ENCODE measurements around the gene WWOX. TPM values are rescaled to one million over a fixed set of nuclear protein-coding genes. Genes with fewer than 3 reads are reported as not detected.

The WWOX gene
- total RNA-seq, 1 donor from 2014 or later, result 16.7 TPM

DNA sequence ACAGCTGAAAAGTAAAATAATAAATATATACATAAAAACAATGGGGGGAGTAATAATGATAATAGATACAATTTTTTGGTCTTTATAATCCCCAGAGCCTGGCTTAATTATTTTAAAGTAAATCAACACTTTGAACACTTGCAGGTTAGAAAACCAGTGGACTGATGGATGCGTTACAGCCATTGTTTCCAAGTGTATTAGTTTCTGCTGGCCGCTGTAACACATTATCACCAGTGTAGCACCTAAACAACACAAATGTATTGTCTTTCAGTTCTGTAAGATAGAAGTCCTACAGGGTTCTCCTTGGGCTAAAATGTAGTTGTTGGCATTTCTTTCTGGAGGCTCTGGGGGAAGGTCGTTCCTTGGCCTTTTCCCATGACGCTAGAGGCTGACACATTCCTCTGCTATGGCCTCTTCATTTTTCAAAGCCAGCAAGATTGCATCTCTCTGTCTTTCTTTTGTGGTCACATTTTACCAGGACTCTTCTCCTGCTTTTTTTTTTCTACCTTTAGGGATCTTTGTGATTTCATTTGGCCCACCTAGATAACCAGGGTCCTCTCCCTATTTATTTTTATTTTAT lies 116.8 kb downstream of the WWOX start:
- H3K9ac ChIP-seq (ENCODE audit: low read depth in 1 of 3, low read length in 3 of 3), result no peak overlapping the region
- no peak overlapping the region for H3K4me3 ChIP-seq (ENCODE audit: low read length in 3 of 3)
- H3K27ac ChIP-seq (ENCODE audit: low read depth, low read length), result no peak overlapping the region
- H3K9me3 ChIP-seq (ENCODE audit: control insufficient read depth in 3 of 3, low read length in 3 of 3), result no peaks in the 10 kb centered on the region
- H3K27me3 ChIP-seq (ENCODE audit: control insufficient read depth in 3 of 3, insufficient read depth in 3 of 3, low read length in 3 of 3), result no peaks in the 10 kb centered on the region
- no peaks in the 10 kb centered on the region for H3K4me1 ChIP-seq (ENCODE audit: control insufficient read depth in 3 of 3, insufficient read depth in 3 of 3, low read length in 3 of 3)
- H3K36me3 ChIP-seq (ENCODE audit: control insufficient read depth in 3 of 3, insufficient read depth in 3 of 3, low read length in 3 of 3), result no peaks in the 10 kb centered on the region

- Histone ChIP-seq H3K27me3 (ENCODE audit: control insufficient read depth in 3 of 3, insufficient read depth in 3 of 3, low read length in 3 of 3) (no peaks in the 10 kb centered on the region), H3K4me1 (ENCODE audit: control insufficient read depth in 3 of 3, insufficient read depth in 3 of 3, low read length in 3 of 3) (peaks cover 0 to 7% (median 0%) of the 10 kb centered on the region in 3 donors), H3K36me3 (ENCODE audit: control insufficient read depth in 3 of 3, insufficient read depth in 3 of 3, low read length in 3 of 3) (no peaks in the 10 kb centered on the region), H3K27ac (ENCODE audit: low read depth, low read length) (no peak overlapping the region), H3K9me3 (ENCODE audit: control insufficient read depth in 3 of 3, low read length in 3 of 3) (no peaks in the 10 kb centered on the region), H3K4me3 (ENCODE audit: low read length in 3 of 3) (no peak overlapping the region), H3K9ac (ENCODE audit: low read depth in 1 of 3, low read length in 3 of 3) (no peak overlapping the region)
Measured at GRCh38 chr16:78217276-78217675, 117.8 kb downstream of the WWOX start.

GRCh38 chr16:78218279-78218678 lies 118.8 kb downstream of the WWOX start:
- H3K36me3 ChIP-seq (ENCODE audit: control insufficient read depth in 3 of 3, insufficient read depth in 3 of 3, low read length in 3 of 3), result no peaks in the 10 kb centered on the region
- H3K27ac ChIP-seq (ENCODE audit: low read depth, low read length), result no peak overlapping the region
- no peak overlapping the region for H3K4me3 ChIP-seq (ENCODE audit: low read length in 3 of 3)
- H3K9me3 ChIP-seq (ENCODE audit: control insufficient read depth in 3 of 3, low read length in 3 of 3), result no peaks in the 10 kb centered on the region
- peaks cover 0 to 7% (median 0%) of the 10 kb centered on the region in 3 donors for H3K4me1 ChIP-seq (ENCODE audit: control insufficient read depth in 3 of 3, insufficient read depth in 3 of 3, low read length in 3 of 3)
- no peak overlapping the region for H3K9ac ChIP-seq (ENCODE audit: low read depth in 1 of 3, low read length in 3 of 3)
- no peaks in the 10 kb centered on the region for H3K27me3 ChIP-seq (ENCODE audit: control insufficient read depth in 3 of 3, insufficient read depth in 3 of 3, low read length in 3 of 3)

DNA sequence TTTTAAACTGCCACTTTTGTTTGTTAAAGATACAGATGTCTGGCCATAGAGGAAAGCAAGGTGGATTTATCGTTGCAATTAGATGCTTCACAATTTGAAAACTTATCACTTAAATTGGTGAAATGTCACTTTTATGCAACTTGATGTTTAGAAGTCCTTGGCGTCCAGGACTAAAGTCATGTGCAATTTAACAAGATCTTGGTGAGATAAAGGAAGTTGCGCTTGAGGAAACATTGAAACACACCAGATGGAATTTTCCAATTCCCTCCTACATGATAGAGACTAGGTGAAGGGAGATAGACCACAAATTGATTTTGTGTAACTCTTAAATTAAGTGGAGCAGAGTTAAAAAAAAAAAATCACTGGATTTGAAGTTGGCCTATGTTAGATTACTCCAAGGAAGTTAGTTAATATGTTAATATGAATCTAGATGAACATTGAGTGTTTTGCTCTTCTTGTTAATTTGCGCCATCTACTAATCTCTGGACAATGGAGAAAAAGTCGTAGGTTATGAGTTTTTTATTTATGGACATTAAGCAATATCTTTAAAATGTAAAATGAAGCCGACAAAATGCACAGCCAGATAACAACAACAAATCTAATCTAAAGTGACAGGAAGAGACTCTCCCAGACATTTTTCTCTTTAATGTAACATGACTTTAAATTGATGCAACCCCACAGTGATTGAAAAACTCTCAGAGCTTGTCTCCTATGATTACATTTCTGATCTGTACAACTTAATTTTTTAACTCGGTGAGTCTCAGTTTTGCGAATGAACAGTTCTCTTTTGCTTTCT lies 119.6 kb downstream of the WWOX start:
- Histone ChIP-seq H3K27ac (ENCODE audit: low read depth, low read length) (no peak overlapping the region), H3K36me3 (ENCODE audit: control insufficient read depth in 3 of 3, insufficient read depth in 3 of 3, low read length in 3 of 3) (no peaks in the 10 kb centered on the region)

DNA sequence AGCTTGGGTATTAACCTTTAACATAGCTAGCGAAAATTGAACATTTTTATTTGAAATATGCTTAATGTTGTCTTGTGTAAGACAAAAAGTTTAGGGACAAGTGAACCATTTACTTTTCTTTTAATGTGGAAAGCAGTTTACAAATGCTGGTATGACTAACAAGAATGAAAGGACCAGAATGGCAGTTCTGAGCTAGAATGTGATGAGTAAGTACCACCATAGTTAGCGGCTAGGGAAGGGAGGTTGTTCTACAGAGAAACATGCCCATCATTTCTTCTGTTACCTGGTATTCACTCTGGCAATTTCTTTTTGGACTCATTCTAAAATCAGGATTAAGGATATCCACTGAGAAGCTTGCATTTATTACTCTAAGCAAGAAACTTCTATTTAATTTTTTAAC lies 121.1 kb downstream of the WWOX start:
- Histone ChIP-seq H3K4me3 (ENCODE audit: low read length in 3 of 3) (no peak overlapping the region), H3K9ac (ENCODE audit: low read depth in 1 of 3, low read length in 3 of 3) (no peak overlapping the region), H3K9me3 (ENCODE audit: control insufficient read depth in 3 of 3, low read length in 3 of 3) (no peaks in the 10 kb centered on the region), H3K4me1 (ENCODE audit: control insufficient read depth in 3 of 3, insufficient read depth in 3 of 3, low read length in 3 of 3) (peaks cover 0 to 7% (median 0%) of the 10 kb centered on the region in 3 donors), H3K27ac (ENCODE audit: low read depth, low read length) (no peak overlapping the region), H3K36me3 (ENCODE audit: control insufficient read depth in 3 of 3, insufficient read depth in 3 of 3, low read length in 3 of 3) (no peaks in the 10 kb centered on the region), H3K27me3 (ENCODE audit: control insufficient read depth in 3 of 3, insufficient read depth in 3 of 3, low read length in 3 of 3) (no peaks in the 10 kb centered on the region)

More for the DNA sequence above, 119.6 kb downstream of the WWOX start:
- no peak overlapping the region for H3K4me3 ChIP-seq (ENCODE audit: low read length in 3 of 3)
- no peaks in the 10 kb centered on the region for H3K9me3 ChIP-seq (ENCODE audit: control insufficient read depth in 3 of 3, low read length in 3 of 3)
- H3K4me1 ChIP-seq (ENCODE audit: control insufficient read depth in 3 of 3, insufficient read depth in 3 of 3, low read length in 3 of 3), result peaks cover 0 to 7% (median 0%) of the 10 kb centered on the region in 3 donors
- no peaks in the 10 kb centered on the region for H3K27me3 ChIP-seq (ENCODE audit: control insufficient read depth in 3 of 3, insufficient read depth in 3 of 3, low read length in 3 of 3)
- no peak overlapping the region for H3K9ac ChIP-seq (ENCODE audit: low read depth in 1 of 3, low read length in 3 of 3)

DNA sequence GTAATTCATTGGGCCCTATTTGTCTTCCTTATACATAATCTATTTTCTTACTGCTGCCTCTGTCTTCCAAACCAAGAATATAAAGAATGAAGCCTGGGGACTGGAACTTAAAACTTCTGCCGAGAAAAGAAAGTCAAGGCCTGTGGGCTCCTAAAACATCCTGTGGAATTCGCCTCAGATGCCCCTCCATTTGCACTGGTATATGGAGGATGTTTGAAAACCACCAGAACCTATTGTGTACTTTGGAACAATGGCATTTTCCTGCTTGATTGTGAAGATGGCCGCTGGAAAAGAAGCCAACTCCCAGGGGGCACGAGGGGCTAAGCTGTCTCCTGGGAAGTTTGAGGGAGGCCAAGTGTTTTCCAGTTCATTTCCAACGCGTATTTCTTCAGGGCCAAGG lies 122.4 kb downstream of the WWOX start:
- Histone ChIP-seq H3K27ac (ENCODE audit: low read depth, low read length) (no peak overlapping the region), H3K36me3 (ENCODE audit: control insufficient read depth in 3 of 3, insufficient read depth in 3 of 3, low read length in 3 of 3) (no peaks in the 10 kb centered on the region), H3K9me3 (ENCODE audit: control insufficient read depth in 3 of 3, low read length in 3 of 3) (no peaks in the 10 kb centered on the region), H3K4me3 (ENCODE audit: low read length in 3 of 3) (no peak overlapping the region), H3K9ac (ENCODE audit: low read depth in 1 of 3, low read length in 3 of 3) (no peak overlapping the region), H3K27me3 (ENCODE audit: control insufficient read depth in 3 of 3, insufficient read depth in 3 of 3, low read length in 3 of 3) (no peaks in the 10 kb centered on the region), H3K4me1 (ENCODE audit: control insufficient read depth in 3 of 3, insufficient read depth in 3 of 3, low read length in 3 of 3) (peaks cover 0 to 7% (median 0%) of the 10 kb centered on the region in 3 donors)

DNA sequence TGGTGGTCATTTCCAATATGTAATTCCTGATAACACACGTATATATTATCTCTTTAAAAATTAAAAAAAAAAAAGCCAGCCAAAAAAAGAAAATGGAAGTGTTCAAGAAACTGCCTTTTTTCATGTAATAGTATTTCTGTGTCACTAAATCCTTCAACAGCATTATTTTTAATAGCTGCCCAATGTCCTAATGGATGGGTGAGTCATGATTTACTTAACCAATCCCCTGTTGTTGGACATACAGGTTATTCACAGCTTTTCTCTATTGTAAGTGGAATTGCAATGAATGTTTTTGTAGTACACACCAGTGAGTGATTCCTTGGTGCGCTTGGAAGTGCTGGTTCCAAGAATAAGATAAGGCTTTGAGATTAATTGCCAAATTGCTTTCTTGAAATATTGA lies 124.9 kb downstream of the WWOX start:
- Histone ChIP-seq H3K9me3 (ENCODE audit: control insufficient read depth in 3 of 3, low read length in 3 of 3) (no peaks in the 10 kb centered on the region), H3K4me3 (ENCODE audit: low read length in 3 of 3) (no peak overlapping the region), H3K9ac (ENCODE audit: low read depth in 1 of 3, low read length in 3 of 3) (no peak overlapping the region), H3K27ac (ENCODE audit: low read depth, low read length) (no peak overlapping the region), H3K4me1 (ENCODE audit: control insufficient read depth in 3 of 3, insufficient read depth in 3 of 3, low read length in 3 of 3) (peaks cover 0 to 10% (median 0%) of the 10 kb centered on the region in 3 donors), H3K36me3 (ENCODE audit: control insufficient read depth in 3 of 3, insufficient read depth in 3 of 3, low read length in 3 of 3) (no peaks in the 10 kb centered on the region), H3K27me3 (ENCODE audit: control insufficient read depth in 3 of 3, insufficient read depth in 3 of 3, low read length in 3 of 3) (no peaks in the 10 kb centered on the region)

- Histone ChIP-seq H3K4me3 (ENCODE audit: low read length in 3 of 3) (no peak overlapping the region), H3K27me3 (ENCODE audit: control insufficient read depth in 3 of 3, insufficient read depth in 3 of 3, low read length in 3 of 3) (no peaks in the 10 kb centered on the region), H3K9ac (ENCODE audit: low read depth in 1 of 3, low read length in 3 of 3) (no peak overlapping the region), H3K36me3 (ENCODE audit: control insufficient read depth in 3 of 3, insufficient read depth in 3 of 3, low read length in 3 of 3) (no peaks in the 10 kb centered on the region), H3K27ac (ENCODE audit: low read depth, low read length) (no peak overlapping the region), H3K4me1 (ENCODE audit: control insufficient read depth in 3 of 3, insufficient read depth in 3 of 3, low read length in 3 of 3) (peaks cover 0 to 10% (median 4%) of the 10 kb centered on the region in 3 donors), H3K9me3 (ENCODE audit: control insufficient read depth in 3 of 3, low read length in 3 of 3) (no peaks in the 10 kb centered on the region)
Measured at GRCh38 chr16:78225919-78226318, 126.5 kb downstream of the WWOX start.

DNA sequence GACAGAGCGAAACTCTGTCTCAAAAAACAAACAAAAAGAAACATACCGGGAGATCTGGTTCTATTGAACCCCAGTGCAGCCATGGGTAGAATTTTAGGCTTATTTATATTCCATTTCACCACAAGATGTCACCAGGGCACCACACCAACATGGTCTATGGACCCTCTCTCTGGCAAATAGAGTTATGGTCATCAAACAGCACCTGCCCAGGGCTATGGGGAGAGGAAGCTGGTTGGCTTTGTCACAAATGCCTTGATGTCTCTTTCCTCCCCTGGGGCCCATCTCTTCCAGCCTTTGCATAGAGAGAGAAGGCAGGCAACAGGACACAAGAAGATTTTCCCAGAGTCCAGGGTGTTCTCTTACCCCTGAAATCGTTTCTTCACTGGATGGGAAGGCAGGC lies 128.4 kb downstream of the WWOX start:
- H3K4me1 ChIP-seq (ENCODE audit: control insufficient read depth in 3 of 3, insufficient read depth in 3 of 3, low read length in 3 of 3), result peaks cover 0 to 5% (median 3%) of the 10 kb centered on the region in 3 donors
- H3K27ac ChIP-seq (ENCODE audit: low read depth, low read length), result no peak overlapping the region
- H3K27me3 ChIP-seq (ENCODE audit: control insufficient read depth in 3 of 3, insufficient read depth in 3 of 3, low read length in 3 of 3), result no peaks in the 10 kb centered on the region
- no peak overlapping the region for H3K9ac ChIP-seq (ENCODE audit: low read depth in 1 of 3, low read length in 3 of 3)
- no peaks in the 10 kb centered on the region for H3K36me3 ChIP-seq (ENCODE audit: control insufficient read depth in 3 of 3, insufficient read depth in 3 of 3, low read length in 3 of 3)
- H3K9me3 ChIP-seq (ENCODE audit: control insufficient read depth in 3 of 3, low read length in 3 of 3), result no peaks in the 10 kb centered on the region
- H3K4me3 ChIP-seq (ENCODE audit: low read length in 3 of 3), result no peak overlapping the region

- Histone ChIP-seq H3K27me3 (ENCODE audit: control insufficient read depth in 3 of 3, insufficient read depth in 3 of 3, low read length in 3 of 3) (no peaks in the 10 kb centered on the region), H3K9me3 (ENCODE audit: control insufficient read depth in 3 of 3, low read length in 3 of 3) (no peaks in the 10 kb centered on the region), H3K9ac (ENCODE audit: low read depth in 1 of 3, low read length in 3 of 3) (no peak overlapping the region), H3K36me3 (ENCODE audit: control insufficient read depth in 3 of 3, insufficient read depth in 3 of 3, low read length in 3 of 3) (no peaks in the 10 kb centered on the region), H3K27ac (ENCODE audit: low read depth, low read length) (no peak overlapping the region), H3K4me1 (ENCODE audit: control insufficient read depth in 3 of 3, insufficient read depth in 3 of 3, low read length in 3 of 3) (peaks cover 0 to 5% (median 3%) of the 10 kb centered on the region in 3 donors), H3K4me3 (ENCODE audit: low read length in 3 of 3) (no peak overlapping the region)
Measured at GRCh38 chr16:78228704-78229103, 129.2 kb downstream of the WWOX start.
